ENCODE results near the gene MAPK11. TPM values are rescaled to one million over a fixed set of nuclear protein-coding genes. Genes with fewer than 3 reads are reported as not detected.
A peak's percentile ranks its signal among the peaks of the same experiment; 100 is the strongest.

The MAPK11 gene
- total RNA-seq, 1 experiment from 2014 or later = 19.3 TPM

GRCh38 chr22:50251477-50252081, 18.6 kb downstream of the MAPK11 start:
- H3K9ac ChIP-seq (ENCODE audit: low read length) = peak overlapping the region; percentile 96
- ChIA-PET CTCF (interaction anchor here (0.9 to 3.0 kb wide), 8 partner anchors 11 to 369 kb away, joined by 3 to 17 read pairs (median 5); partner anchors contain the start of genes LMF2, NCAPH2 and SCO2), RAD21 (ENCODE audit: low non-redundant PET in 1 of 2, low total read pairs in 2 of 2, uncharacterized antibody in 2 of 2, unreplicated experiment in 2 of 2) (interaction anchor here (0.7 to 1.3 kb wide), 3 partner anchors 8 to 115 kb away, joined by 3 to 5 read pairs (median 3); no protein-coding TSS in a partner anchor), POLR2A (interaction anchor here (0.6 to 1.7 kb wide), 6 partner anchors 9 to 90 kb away, joined by 3 to 7 read pairs (median 4); partner anchors contain the start of gene MAPK12)
- H2AFZ ChIP-seq (ENCODE audit: low read depth, low read length, poor library complexity, severe bottlenecking) = no peak overlapping the region
- no peaks in the 10 kb centered on the region for H3K9me2 ChIP-seq (ENCODE audit: insufficient read depth)
- H4K20me1 ChIP-seq (ENCODE audit: insufficient read depth) = no peaks in the 10 kb centered on the region
- no peak for DNase-seq (ENCODE audit: low read depth, low spot score)
- peaks cover 0 to 11% of the 10 kb centered on the region in 2 experiments; a peak in 2 of 4 replicates for H3K36me3 ChIP-seq (ENCODE audit: control insufficient read depth in 1 of 2, insufficient read depth in 2 of 2, low read length in 2 of 2)
- peak overlapping the region; percentile 15 to 93; a peak in 3 of 4 replicates for H3K4me3 ChIP-seq (replicated peaks in 1 of 2; ENCODE audit: low read depth in 1 of 2, low read length in 2 of 2)
- H3K27ac ChIP-seq (ENCODE audit: low read depth, low read length) = peak overlapping the region; percentile 99
- H3K4me2 ChIP-seq (ENCODE audit: low read length) = peak overlapping the region; percentile 98
- no peaks in the 10 kb centered on the region for H3K27me3 ChIP-seq (ENCODE audit: insufficient read depth, low read length)
- intact Hi-C loops (cut with micrococcal nuclease) = loop anchor here (1.0 to 5.0 kb wide), 3 partner anchors 91 to 246 kb away; no protein-coding TSS in a partner anchor
- BruUV-seq (replicated peaks) = no TSS peak
- TF ChIP-seq CBX3 (IDR thresholded peaks at IDR 0.05; ENCODE audit: low read depth) = no peak
- no peak for TF ChIP-seq EZH2phosphoT487 (IDR thresholded peaks at IDR 0.05; ENCODE audit: borderline replicate concordance)
- ATAC-seq = peak; percentile 4
- peaks cover 12 to 51% of the 10 kb centered on the region in 2 experiments; a peak in 3 of 4 replicates for H3K4me1 ChIP-seq (ENCODE audit: control insufficient read depth in 1 of 2, insufficient read depth in 2 of 2, low read length in 2 of 2)
- H3K79me2 ChIP-seq (ENCODE audit: insufficient read depth, low read length) = peaks cover 33% of the 10 kb centered on the region
- H3K9me3 ChIP-seq (ENCODE audit: control insufficient read depth in 1 of 2, insufficient read depth in 1 of 2, low read depth in 1 of 2, low read length in 2 of 2) = no peaks in the 10 kb centered on the region

- intact Hi-C loops (cut with micrococcal nuclease) = loop anchor here (5.0 kb wide), 1 partner anchor 246 kb away; no protein-coding TSS in a partner anchor
- no peaks in the 10 kb centered on the region for H3K9me3 ChIP-seq (ENCODE audit: control insufficient read depth in 1 of 2, insufficient read depth in 1 of 2, low read depth in 1 of 2, low read length in 2 of 2)
- DNase-seq (ENCODE audit: low read depth, low spot score) (no peak), ATAC-seq (peak; percentile 76)
- H3K27me3 ChIP-seq (ENCODE audit: insufficient read depth, low read length) = no peaks in the 10 kb centered on the region
- BruUV-seq (replicated peaks) = TSS peak; percentile 22
- no peaks in the 10 kb centered on the region for H3K9me2 ChIP-seq (ENCODE audit: insufficient read depth)
- peaks cover 0 to 16% of the 10 kb centered on the region in 2 experiments; a peak in 2 of 4 replicates for H3K36me3 ChIP-seq (ENCODE audit: control insufficient read depth in 1 of 2, insufficient read depth in 2 of 2, low read length in 2 of 2)
- H3K4me2 ChIP-seq (ENCODE audit: low read length) = peak within 1 kb of the TSS; percentile 98
- H3K79me2 ChIP-seq (ENCODE audit: insufficient read depth, low read length) = peaks cover 40% of the 10 kb centered on the region
- RAD21 ChIA-PET (ENCODE audit: low non-redundant PET in 1 of 2, low total read pairs in 2 of 2, uncharacterized antibody in 2 of 2, unreplicated experiment in 2 of 2) = interaction anchor here (0.6 to 0.7 kb wide), 3 partner anchors 9 to 75 kb away, joined by 3 read pairs; no protein-coding TSS in a partner anchor
- CTCF ChIA-PET = interaction anchor here (0.9 to 3.0 kb wide), 9 partner anchors 12 to 370 kb away, joined by 3 to 17 read pairs (median 4); partner anchors contain the start of genes LMF2, NCAPH2 and SCO2
- peak within 1 kb of the TSS; percentile 99 for H3K27ac ChIP-seq (ENCODE audit: low read depth, low read length)
- H3K4me1 ChIP-seq (ENCODE audit: control insufficient read depth in 1 of 2, insufficient read depth in 2 of 2, low read length in 2 of 2) = peaks cover 17 to 59% of the 10 kb centered on the region in 2 experiments; a peak in 3 of 4 replicates
- peak within 1 kb of the TSS; percentile 70 to 93 for H3K4me3 ChIP-seq (replicated peaks in 1 of 2; ENCODE audit: low read depth in 1 of 2, low read length in 2 of 2)
- peak within 1 kb of the TSS; percentile 96 for H3K9ac ChIP-seq (ENCODE audit: low read length)
- H2AFZ ChIP-seq (ENCODE audit: low read depth, low read length, poor library complexity, severe bottlenecking) = no peak within 1 kb of the TSS
- no peaks in the 10 kb centered on the region for H4K20me1 ChIP-seq (ENCODE audit: insufficient read depth)
- POLR2A ChIA-PET = interaction anchor here (0.6 to 1.7 kb wide), 5 partner anchors 10 to 90 kb away, joined by 3 to 7 read pairs (median 4); no protein-coding TSS in a partner anchor
- TF ChIP-seq REST (IDR thresholded peaks at IDR 0.05; ENCODE audit: low read depth) (no peak), TCF7L2 (IDR thresholded peaks at IDR 0.05; ENCODE audit: borderline replicate concordance, extremely low read depth, insufficient read depth, insufficient read length) (no peak), SIN3A (IDR thresholded peaks at IDR 0.05; ENCODE audit: low read depth) (peak; percentile 77; the same call in 1 of the 2 replicates), POLR2AphosphoS5 (IDR thresholded peaks at IDR 0.05; ENCODE audit: low read depth, low read length) (peak; percentile 69), CEBPB (IDR thresholded peaks at IDR 0.05; ENCODE audit: low read depth) (no peak)
- TF ChIP-seq, protein P1, sequence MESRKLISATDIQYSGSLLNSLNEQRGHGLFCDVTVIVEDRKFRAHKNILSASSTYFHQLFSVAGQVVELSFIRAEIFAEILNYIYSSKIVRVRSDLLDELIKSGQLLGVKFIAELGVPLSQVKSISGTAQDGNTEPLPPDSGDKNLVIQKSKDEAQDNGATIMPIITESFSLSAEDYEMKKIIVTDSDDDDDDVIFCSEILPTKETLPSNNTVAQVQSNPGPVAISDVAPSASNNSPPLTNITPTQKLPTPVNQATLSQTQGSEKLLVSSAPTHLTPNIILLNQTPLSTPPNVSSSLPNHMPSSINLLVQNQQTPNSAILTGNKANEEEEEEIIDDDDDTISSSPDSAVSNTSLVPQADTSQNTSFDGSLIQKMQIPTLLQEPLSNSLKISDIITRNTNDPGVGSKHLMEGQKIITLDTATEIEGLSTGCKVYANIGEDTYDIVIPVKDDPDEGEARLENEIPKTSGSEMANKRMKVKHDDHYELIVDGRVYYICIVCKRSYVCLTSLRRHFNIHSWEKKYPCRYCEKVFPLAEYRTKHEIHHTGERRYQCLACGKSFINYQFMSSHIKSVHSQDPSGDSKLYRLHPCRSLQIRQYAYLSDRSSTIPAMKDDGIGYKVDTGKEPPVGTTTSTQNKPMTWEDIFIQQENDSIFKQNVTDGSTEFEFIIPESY (IDR thresholded peaks at IDR 0.05; ENCODE audit: extremely low read depth, insufficient replicate concordance, low read length) = peak; percentile 86
Measured at GRCh38 chr22:50250555-50251476, 19.4 kb downstream of the MAPK11 start, which contains the start of gene HDAC10. HDAC10 (minus strand) TSS chr22:50251265; CDS start chr22:50251032, 233 bp downstream.
